GM23338 (cell line): Measurements from ENCODE around the gene TIPRL. TPM values are rescaled to one million over a fixed set of nuclear protein-coding genes. Genes with fewer than 3 reads are reported as not detected.

Source experiments
- ATAC-seq: fragments of 200-7000 bp; cut with Tn5 transposase; 3 replicates; pipeline ENCODE4 v1.9.1; 2020
- DNase-seq: peaks from one replicate; pipeline ENCODE4 v3.0.0-alpha.2; 2015; ENCODE audit warnings: low spot score
- H2AFZ ChIP-seq: fragments of 200-600 bp; sonication (generic); 2 replicates; pipeline ENCODE4 v1.8.0; 2016; ENCODE audit warnings: antibody characterized with exemption, mild to moderate bottlenecking, moderate library complexity
- H3F3A ChIP-seq: fragments of 200-600 bp; sonication (generic); replicated peaks from 2 replicates; pipeline ENCODE4 v1.8.0; 2017; ENCODE audit warnings: antibody characterized with exemption, mixed run types, low read depth
- H3K27ac ChIP-seq: fragments of 200-600 bp; sonication (generic); 2 replicates; pipeline ENCODE4 v1.6.1; 2016; ENCODE audit warnings: low read depth
- H3K27me3 ChIP-seq: fragments of 200-600 bp; sonication (generic); 2 replicates; pipeline ENCODE4 v1.8.0; 2016; ENCODE audit warnings: mild to moderate bottlenecking, mixed run types, moderate library complexity; ENCODE audit not compliant: insufficient read depth
- H3K36me3 ChIP-seq: fragments of 200-600 bp; sonication (generic); 2 replicates; pipeline ENCODE4 v1.8.0; 2016; ENCODE audit warnings: mild to moderate bottlenecking; ENCODE audit not compliant: insufficient read depth
- H3K4me1 ChIP-seq: fragments of 200-600 bp; sonication (generic); 2 replicates; pipeline ENCODE4 v1.8.0; 2016; ENCODE audit warnings: mild to moderate bottlenecking, moderate library complexity; ENCODE audit not compliant: insufficient read depth
- H3K4me2 ChIP-seq: fragments of 200-600 bp; sonication (generic); 2 replicates; pipeline ENCODE4 v1.7.1; 2017; ENCODE audit warnings: mixed run types
- H3K4me3 ChIP-seq: fragments of 200-600 bp; sonication (generic); 2 replicates; pipeline ENCODE4 v1.6.1; 2016; ENCODE audit warnings: mixed run types
- H3K79me2 ChIP-seq: fragments of 200-600 bp; sonication (generic); replicated peaks from 2 replicates; pipeline ENCODE4 v1.8.0; 2017; ENCODE audit warnings: mild to moderate bottlenecking; ENCODE audit not compliant: insufficient read depth
- H3K9me2 ChIP-seq: fragments of 200-600 bp; sonication (generic); 2 replicates; pipeline ENCODE4 v1.8.0; 2017; ENCODE audit not compliant: insufficient read depth
- H4K20me1 ChIP-seq: fragments of 200-600 bp; sonication (generic); replicated peaks from 2 replicates; pipeline ENCODE4 v1.8.0; 2017; ENCODE audit warnings: mild to moderate bottlenecking; ENCODE audit not compliant: insufficient read depth
- H3K27ac Mint-ChIP-seq: 2 replicates; pipeline ENCODE4 v1.8.0; 2020; ENCODE audit warnings: inconsistent platforms, mild to moderate bottlenecking, moderate library complexity, mixed read lengths
- H3K27me3 Mint-ChIP-seq: 3 replicates; pipeline ENCODE4 v1.8.0; 2022; ENCODE audit warnings: low read depth, mild to moderate bottlenecking, moderate library complexity, mixed read lengths, inconsistent platforms; ENCODE audit not compliant: insufficient read depth, poor library complexity
- H3K36me3 Mint-ChIP-seq: 3 replicates; pipeline ENCODE4 v1.8.0; 2021; ENCODE audit warnings: low read depth, mild to moderate bottlenecking, inconsistent platforms, moderate library complexity, mixed read lengths
- H3K4me1 Mint-ChIP-seq: 3 replicates; pipeline ENCODE4 v1.8.0; 2020; ENCODE audit warnings: mild to moderate bottlenecking, inconsistent platforms, mixed read lengths
- H3K4me3 Mint-ChIP-seq: 3 replicates; pipeline ENCODE4 v1.8.0; 2021; ENCODE audit warnings: moderate library complexity, mild to moderate bottlenecking, inconsistent platforms, mixed read lengths
- H3K9me3 Mint-ChIP-seq: 3 replicates; pipeline ENCODE4 v1.8.0; 2020; ENCODE audit warnings: moderate library complexity, mild to moderate bottlenecking, inconsistent platforms, mixed read lengths
- CREB1 ChIP-seq: fragments of 250-450 bp; sonication (Bioruptor Pico); IDR thresholded peaks from 2 replicates; pipeline ENCODE4 v1.5.0; 2020; ENCODE audit warnings: low read depth, mild to moderate bottlenecking, moderate library complexity
- EZH2 ChIP-seq: fragments of 200-600 bp; sonication (generic); IDR thresholded peaks from one replicate; pipeline ENCODE4 v1.8.0; 2017; ENCODE audit warnings: antibody characterized with exemption, mild to moderate bottlenecking, low read depth; ENCODE audit not compliant: unreplicated experiment
- JUNB ChIP-seq: IDR thresholded peaks from one replicate; pipeline ENCODE4 v1.6.1; 2016; ENCODE audit warnings: antibody characterized with exemption; ENCODE audit not compliant: unreplicated experiment
- NANOG ChIP-seq: IDR thresholded peaks from 2 replicates; pipeline ENCODE4 v1.6.1; 2016; ENCODE audit warnings: antibody characterized with exemption, borderline replicate concordance
- POLR2AphosphoS5 ChIP-seq: IDR thresholded peaks from 2 replicates; pipeline ENCODE4 v1.6.1; 2016; ENCODE audit warnings: antibody characterized with exemption, low read depth
- STAT1 ChIP-seq: IDR thresholded peaks from one replicate; pipeline ENCODE4 v1.6.1; 2016; ENCODE audit warnings: antibody characterized with exemption; ENCODE audit not compliant: unreplicated experiment
- ZNF331 ChIP-seq: fragments of 250-450 bp; sonication (Bioruptor Pico); IDR thresholded peaks from 2 replicates; pipeline ENCODE4 v1.5.0; 2020; ENCODE audit warnings: low read depth, mild to moderate bottlenecking, moderate library complexity
- polyA plus RNA-seq: library from polyadenylated mRNA; unstranded; fragments of >200 nt; fragmentation: Nextera tagmentation; extraction: Ambion mirVana; gene quantifications from 2 replicates; pipeline ENCODE4 v1.2.1, GENCODE V29; 2016
- total RNA-seq: library from RNA; depleted of rRNA; stranded (reverse); fragments of >200 nt; shearing (Covaris generic); gene quantifications from 2 replicates; pipeline ENCODE4 v1.2.3, GENCODE V29; 2014
- TF ChIP-seq, protein P1 (sequence below): IDR thresholded peaks from one replicate; pipeline ENCODE4 v1.6.1; 2018; ENCODE audit warnings: antibody characterized with exemption; ENCODE audit not compliant: unreplicated experiment
- TF ChIP-seq, protein P2 (sequence below): IDR thresholded peaks from 2 replicates; pipeline ENCODE4 v1.6.1; 2016; ENCODE audit warnings: antibody characterized with exemption
- TF ChIP-seq, protein P3 (sequence below), 2 experiments: fragments of 200-600 bp in 1 of 2; sonication (generic) in 1 of 2; conservative IDR thresholded peaks; 2 replicates each; pipeline versions ENCODE4 v1.5.1 to v1.6.1; 2016 to 2017; ENCODE audit warnings: antibody characterized with exemption in 2 of 2, low read depth in 2 of 2, mild to moderate bottlenecking in 2 of 2, moderate library complexity in 1 of 2

The TIPRL gene
- total and polyA plus RNA-seq, 2 experiments from 2014 or later, result 15.9 to 32.0 TPM

DNA sequence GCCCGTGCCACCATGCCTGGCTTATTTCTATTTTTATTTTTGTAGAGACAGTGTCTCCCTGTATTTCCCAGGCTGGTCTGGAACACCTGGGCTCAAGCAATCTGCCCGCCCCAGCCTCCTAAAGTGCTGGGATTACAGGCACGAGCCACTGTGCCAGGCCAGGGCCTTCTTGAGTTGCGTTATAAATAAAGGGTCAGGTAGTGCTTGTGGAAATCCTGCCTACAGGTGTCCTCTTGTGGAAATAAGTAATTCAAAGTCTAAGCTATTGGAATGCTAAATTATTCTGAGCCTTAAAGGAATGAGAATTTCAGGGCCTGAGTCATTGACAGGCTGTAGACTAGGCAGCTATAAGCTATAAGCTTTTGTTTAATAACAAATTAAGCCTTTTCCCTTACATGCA is 38.9 kb downstream of the TIPRL start:
- H3K4me3 ChIP-seq, result no peak overlapping the region
- no peaks in the 10 kb centered on the region for H3K27me3 ChIP-seq
- no peaks in the 10 kb centered on the region for H3K79me2 ChIP-seq
- Mint-ChIP-seq H3K36me3 (no peaks in the 10 kb centered on the region; the same call in 2 of the 3 replicates), H3K9me3 (peaks cover 7% of the 10 kb centered on the region; the same call in 2 of the 3 replicates), H3K27ac (peak overlapping the region; percentile 88), H3K4me1 (peaks cover 21% of the 10 kb centered on the region), H3K27me3 (peaks cover 2% of the 10 kb centered on the region), H3K4me3 (no peak overlapping the region)
- no peaks in the 10 kb centered on the region for H3K36me3 ChIP-seq
- peak; percentile 32 for DNase-seq
- no peaks in the 10 kb centered on the region for H4K20me1 ChIP-seq
- H2AFZ ChIP-seq, result no peak overlapping the region
- H3K4me1 ChIP-seq, result peaks cover 19% of the 10 kb centered on the region
- no peak overlapping the region for H3K27ac ChIP-seq
- peak overlapping the region; percentile 5; the same call in 1 of the 2 replicates for H3K4me2 ChIP-seq
- 0 out of 2 replicates have a peak, but pooled peaks cover 4% of the 10 kb centered on the region for H3K9me2 ChIP-seq
- peak; percentile 79 for ATAC-seq
- no peaks in the 10 kb centered on the region for H3F3A ChIP-seq
- TF ChIP-seq POLR2AphosphoS5 (no peak), STAT1 (no peak), JUNB (no peak), ZNF331 (CRISPR knock-in tag) (no peak), CREB1 (CRISPR knock-in tag) (no peak), EZH2 (no peak), NANOG (no peak)
- TF ChIP-seq, protein P1, sequence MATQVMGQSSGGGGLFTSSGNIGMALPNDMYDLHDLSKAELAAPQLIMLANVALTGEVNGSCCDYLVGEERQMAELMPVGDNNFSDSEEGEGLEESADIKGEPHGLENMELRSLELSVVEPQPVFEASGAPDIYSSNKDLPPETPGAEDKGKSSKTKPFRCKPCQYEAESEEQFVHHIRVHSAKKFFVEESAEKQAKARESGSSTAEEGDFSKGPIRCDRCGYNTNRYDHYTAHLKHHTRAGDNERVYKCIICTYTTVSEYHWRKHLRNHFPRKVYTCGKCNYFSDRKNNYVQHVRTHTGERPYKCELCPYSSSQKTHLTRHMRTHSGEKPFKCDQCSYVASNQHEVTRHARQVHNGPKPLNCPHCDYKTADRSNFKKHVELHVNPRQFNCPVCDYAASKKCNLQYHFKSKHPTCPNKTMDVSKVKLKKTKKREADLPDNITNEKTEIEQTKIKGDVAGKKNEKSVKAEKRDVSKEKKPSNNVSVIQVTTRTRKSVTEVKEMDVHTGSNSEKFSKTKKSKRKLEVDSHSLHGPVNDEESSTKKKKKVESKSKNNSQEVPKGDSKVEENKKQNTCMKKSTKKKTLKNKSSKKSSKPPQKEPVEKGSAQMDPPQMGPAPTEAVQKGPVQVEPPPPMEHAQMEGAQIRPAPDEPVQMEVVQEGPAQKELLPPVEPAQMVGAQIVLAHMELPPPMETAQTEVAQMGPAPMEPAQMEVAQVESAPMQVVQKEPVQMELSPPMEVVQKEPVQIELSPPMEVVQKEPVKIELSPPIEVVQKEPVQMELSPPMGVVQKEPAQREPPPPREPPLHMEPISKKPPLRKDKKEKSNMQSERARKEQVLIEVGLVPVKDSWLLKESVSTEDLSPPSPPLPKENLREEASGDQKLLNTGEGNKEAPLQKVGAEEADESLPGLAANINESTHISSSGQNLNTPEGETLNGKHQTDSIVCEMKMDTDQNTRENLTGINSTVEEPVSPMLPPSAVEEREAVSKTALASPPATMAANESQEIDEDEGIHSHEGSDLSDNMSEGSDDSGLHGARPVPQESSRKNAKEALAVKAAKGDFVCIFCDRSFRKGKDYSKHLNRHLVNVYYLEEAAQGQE, result no peak
- TF ChIP-seq, protein P2, sequence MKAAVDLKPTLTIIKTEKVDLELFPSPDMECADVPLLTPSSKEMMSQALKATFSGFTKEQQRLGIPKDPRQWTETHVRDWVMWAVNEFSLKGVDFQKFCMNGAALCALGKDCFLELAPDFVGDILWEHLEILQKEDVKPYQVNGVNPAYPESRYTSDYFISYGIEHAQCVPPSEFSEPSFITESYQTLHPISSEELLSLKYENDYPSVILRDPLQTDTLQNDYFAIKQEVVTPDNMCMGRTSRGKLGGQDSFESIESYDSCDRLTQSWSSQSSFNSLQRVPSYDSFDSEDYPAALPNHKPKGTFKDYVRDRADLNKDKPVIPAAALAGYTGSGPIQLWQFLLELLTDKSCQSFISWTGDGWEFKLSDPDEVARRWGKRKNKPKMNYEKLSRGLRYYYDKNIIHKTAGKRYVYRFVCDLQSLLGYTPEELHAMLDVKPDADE, result no peak
- TF ChIP-seq, protein P3, sequence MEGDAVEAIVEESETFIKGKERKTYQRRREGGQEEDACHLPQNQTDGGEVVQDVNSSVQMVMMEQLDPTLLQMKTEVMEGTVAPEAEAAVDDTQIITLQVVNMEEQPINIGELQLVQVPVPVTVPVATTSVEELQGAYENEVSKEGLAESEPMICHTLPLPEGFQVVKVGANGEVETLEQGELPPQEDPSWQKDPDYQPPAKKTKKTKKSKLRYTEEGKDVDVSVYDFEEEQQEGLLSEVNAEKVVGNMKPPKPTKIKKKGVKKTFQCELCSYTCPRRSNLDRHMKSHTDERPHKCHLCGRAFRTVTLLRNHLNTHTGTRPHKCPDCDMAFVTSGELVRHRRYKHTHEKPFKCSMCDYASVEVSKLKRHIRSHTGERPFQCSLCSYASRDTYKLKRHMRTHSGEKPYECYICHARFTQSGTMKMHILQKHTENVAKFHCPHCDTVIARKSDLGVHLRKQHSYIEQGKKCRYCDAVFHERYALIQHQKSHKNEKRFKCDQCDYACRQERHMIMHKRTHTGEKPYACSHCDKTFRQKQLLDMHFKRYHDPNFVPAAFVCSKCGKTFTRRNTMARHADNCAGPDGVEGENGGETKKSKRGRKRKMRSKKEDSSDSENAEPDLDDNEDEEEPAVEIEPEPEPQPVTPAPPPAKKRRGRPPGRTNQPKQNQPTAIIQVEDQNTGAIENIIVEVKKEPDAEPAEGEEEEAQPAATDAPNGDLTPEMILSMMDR (conservative IDR thresholded peaks at IDR 0.05; ENCODE audit: low read depth in 2 of 2), result no peak
